Testis (tissue), 3 donors: ENCODE results near the gene PXN. TPM values are rescaled to one million over a fixed set of nuclear protein-coding genes. Genes with fewer than 3 reads are reported as not detected.
A peak's percentile ranks its signal among the peaks of the same experiment; 100 is the strongest.

Experiments
- DNase-seq: peaks from one replicate; pipeline ENCODE4 v3.0.0-alpha.2; 2019
- H3K27ac ChIP-seq, 2 donors: fragments of 200-600 bp; sonication (generic); one replicate each; pipeline ENCODE4 v1.5.1; 2019
- H3K27me3 ChIP-seq: fragments of 200-600 bp; sonication (generic); one replicate; pipeline ENCODE4 v1.5.1; 2019
- H3K36me3 ChIP-seq: fragments of 200-600 bp; sonication (generic); one replicate; pipeline ENCODE4 v1.5.1; 2017; ENCODE audit warnings: low read depth; ENCODE audit errors: missing control alignments
- H3K4me1 ChIP-seq: fragments of 200-600 bp; sonication (generic); one replicate; pipeline ENCODE4 v1.5.1; 2019
- H3K4me3 ChIP-seq, 2 donors: fragments of 200-600 bp; sonication (generic); one replicate each; pipeline ENCODE4 v1.5.1; 2017 to 2019
- H3K9me3 ChIP-seq: fragments of 200-600 bp; sonication (generic); one replicate; pipeline ENCODE4 v1.5.1; 2017
- POLR2A ChIP-seq: fragments of 450-650 bp; IDR thresholded peaks from one replicate; pipeline ENCODE4 v1.6.1; 2017; ENCODE audit warnings: antibody characterized with exemption, mild to moderate bottlenecking, moderate library complexity
- WGBS, 2 donors: methylation state at CpG; one replicate each; pipeline ENCODE4 v1.1.5; 2018; 5-methylcytosine and 5-hydroxymethylcytosine counted together
- intact Hi-C: fragments of 100-400 bp; cut with DNase I; formaldehyde crosslinking; loops from one replicate; pipeline ENCODE4 v1.15.1; 2023; ENCODE audit warnings: low total_unique reads
- polyA plus RNA-seq: library from polyadenylated mRNA; stranded (reverse); fragments of 350-450 nt; fragmentation: Illumina TruSeq; extraction: RNeasy Lipid Tissue Mini Kit (QIAGEN cat#74804); gene quantifications from one replicate; pipeline ENCODE4 v1.2.3, GENCODE V29; 2014; ENCODE audit warnings: low read depth, low replicate concordance; ENCODE audit not compliant: insufficient read depth
- total RNA-seq, 2 donors: library from RNA; depleted of rRNA; stranded (reverse); fragments of >200 nt; gene quantifications; one replicate each; pipeline ENCODE4 v1.2.3, GENCODE V29; 2016
- TF ChIP-seq, protein P1 (sequence below), 3 experiments: fragments of 450-650 bp in 2 of 3; fragments of 200-600 bp in 1 of 3; sonication (generic) in 1 of 3; IDR thresholded peaks; one replicate each; pipeline ENCODE4 v1.5.1; 2016 to 2019; ENCODE audit warnings: antibody characterized with exemption in 3 of 3, mild to moderate bottlenecking in 2 of 3, moderate library complexity in 1 of 3

Gene PXN
- total and polyA plus RNA-seq, 3 donors from 2014 or later: 81.8 to 89.6 (median 84.9) TPM

GRCh38 chr12:120204171-120204570 is 61.4 kb downstream of the PXN start:
- intact Hi-C loops: no loop called here
- 91 to 97% methylated on average over 7 of the region's 7 CpGs for WGBS, 2 donors
- H3K36me3 ChIP-seq: no peaks in the 10 kb centered on the region
- DNase-seq: no peak
- TF ChIP-seq, protein P1, sequence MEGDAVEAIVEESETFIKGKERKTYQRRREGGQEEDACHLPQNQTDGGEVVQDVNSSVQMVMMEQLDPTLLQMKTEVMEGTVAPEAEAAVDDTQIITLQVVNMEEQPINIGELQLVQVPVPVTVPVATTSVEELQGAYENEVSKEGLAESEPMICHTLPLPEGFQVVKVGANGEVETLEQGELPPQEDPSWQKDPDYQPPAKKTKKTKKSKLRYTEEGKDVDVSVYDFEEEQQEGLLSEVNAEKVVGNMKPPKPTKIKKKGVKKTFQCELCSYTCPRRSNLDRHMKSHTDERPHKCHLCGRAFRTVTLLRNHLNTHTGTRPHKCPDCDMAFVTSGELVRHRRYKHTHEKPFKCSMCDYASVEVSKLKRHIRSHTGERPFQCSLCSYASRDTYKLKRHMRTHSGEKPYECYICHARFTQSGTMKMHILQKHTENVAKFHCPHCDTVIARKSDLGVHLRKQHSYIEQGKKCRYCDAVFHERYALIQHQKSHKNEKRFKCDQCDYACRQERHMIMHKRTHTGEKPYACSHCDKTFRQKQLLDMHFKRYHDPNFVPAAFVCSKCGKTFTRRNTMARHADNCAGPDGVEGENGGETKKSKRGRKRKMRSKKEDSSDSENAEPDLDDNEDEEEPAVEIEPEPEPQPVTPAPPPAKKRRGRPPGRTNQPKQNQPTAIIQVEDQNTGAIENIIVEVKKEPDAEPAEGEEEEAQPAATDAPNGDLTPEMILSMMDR (IDR thresholded peaks at IDR 0.05): no peak
- TF ChIP-seq POLR2A: no peak
- no peak overlapping the region for H3K4me3 ChIP-seq
- no peaks in the 10 kb centered on the region for H3K27me3 ChIP-seq
- H3K9me3 ChIP-seq: no peaks in the 10 kb centered on the region
- H3K4me1 ChIP-seq: peaks cover 12% of the 10 kb centered on the region
- H3K27ac ChIP-seq: no peak overlapping the region

DNA sequence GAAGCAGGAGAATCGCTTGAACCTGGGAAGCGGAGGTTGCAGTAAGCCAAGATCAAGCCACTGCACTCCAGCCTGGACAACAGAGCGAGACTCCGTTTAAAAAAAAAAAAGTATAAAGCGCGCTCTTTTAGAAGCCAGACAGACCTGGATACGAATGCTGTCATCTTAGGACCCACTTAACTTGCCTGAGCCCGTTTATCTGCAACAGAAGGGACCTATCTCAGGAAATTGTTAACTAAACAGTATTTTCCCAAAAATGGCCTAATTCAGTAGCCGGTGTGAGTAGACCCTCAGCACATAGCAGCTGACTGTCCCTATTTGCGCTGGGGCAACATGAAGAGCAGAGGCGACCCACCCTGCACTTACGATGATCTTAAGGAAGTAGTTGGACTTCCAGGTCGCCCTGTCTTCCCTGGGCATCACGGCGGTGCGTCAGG is 65.1 kb downstream of the PXN start:
- no peak for TF ChIP-seq POLR2A
- TF ChIP-seq, protein P1 (IDR thresholded peaks at IDR 0.05): no peak
- intact Hi-C loops: no loop called here
- peak overlapping the region; percentile 83 for H3K4me3 ChIP-seq
- DNase-seq: no peak
- H3K36me3 ChIP-seq: no peaks in the 10 kb centered on the region
- peak overlapping the region; percentile 35 to 65 for H3K27ac ChIP-seq
- H3K27me3 ChIP-seq: no peaks in the 10 kb centered on the region
- no peaks in the 10 kb centered on the region for H3K9me3 ChIP-seq
- H3K4me1 ChIP-seq: peaks cover 14% of the 10 kb centered on the region
- WGBS, 2 donors: 0 to 4% methylated on average over 13 to 16 of the region's 16 CpGs

- peaks cover 19% of the 10 kb centered on the region for H3K4me1 ChIP-seq
- TF ChIP-seq, protein P1 (IDR thresholded peaks at IDR 0.05): no peak
- no peak for TF ChIP-seq POLR2A
- intact Hi-C loops: no loop called here
These were observed 65.8 kb downstream of the PXN start for GRCh38 chr12:120199595-120200306.

GRCh38 chr12:120199025-120199424 is 66.5 kb downstream of the PXN start:
- no peak overlapping the region for H3K4me3 ChIP-seq
- intact Hi-C loops: no loop called here

More at GRCh38 chr12:120199595-120200306, 65.8 kb downstream of the PXN start:
- Histone ChIP-seq H3K36me3 (no peaks in the 10 kb centered on the region), H3K4me3 (peak overlapping the region; percentile 83), H3K27ac (peak overlapping the region; percentile 35 to 65), H3K27me3 (no peaks in the 10 kb centered on the region), H3K9me3 (no peaks in the 10 kb centered on the region)
- WGBS, 2 donors: 14 to 22% methylated on average over 12 of the region's 12 CpGs
- peak; percentile 30 for DNase-seq

More at GRCh38 chr12:120199025-120199424, 66.5 kb downstream of the PXN start:
- no peak for TF ChIP-seq POLR2A
- TF ChIP-seq, protein P1 (IDR thresholded peaks at IDR 0.05): no peak
- no peak overlapping the region for H3K27ac ChIP-seq
- no peaks in the 10 kb centered on the region for H3K9me3 ChIP-seq
- H3K36me3 ChIP-seq: no peaks in the 10 kb centered on the region
- WGBS, 2 donors: 47 to 63% methylated on average over 7 of the region's 7 CpGs
- no peak for DNase-seq
- peaks cover 19% of the 10 kb centered on the region for H3K4me1 ChIP-seq
- H3K27me3 ChIP-seq: no peaks in the 10 kb centered on the region
